Liver (tissue), 9 donors: ENCODE measurements around the gene NTN1. TPM values are rescaled to one million over a fixed set of nuclear protein-coding genes. Genes with fewer than 3 reads are reported as not detected.

Experiments used
- DNase-seq: peaks from one replicate; pipeline ENCODE4 v3.0.0-alpha.2; 2017; ENCODE audit warnings: low spot score
- H3K27ac ChIP-seq, 2 donors: one replicate each; pipeline ENCODE4 v1.7.0; 2013; ENCODE audit warnings: inconsistent platforms in 2 of 2, low read length in 2 of 2, control low read depth in 1 of 2, low read depth in 1 of 2, mild to moderate bottlenecking in 1 of 2
- H3K27me3 ChIP-seq, 4 donors: one replicate each; pipeline versions ENCODE4 v1.6.1 to v1.7.0; 2013; ENCODE audit warnings: low read length in 3 of 4, inconsistent platforms in 1 of 4, mild to moderate bottlenecking in 1 of 4, moderate library complexity in 1 of 4; ENCODE audit not compliant: control insufficient read depth in 4 of 4, insufficient read depth in 4 of 4
- H3K36me3 ChIP-seq, 4 donors: one replicate each; pipeline versions ENCODE4 v1.6.1 to v1.7.0; 2013; ENCODE audit warnings: low read length in 3 of 4, mild to moderate bottlenecking in 3 of 4, low read depth in 1 of 4, moderate library complexity in 1 of 4; ENCODE audit not compliant: control insufficient read depth in 4 of 4, insufficient read depth in 3 of 4
- H3K4me1 ChIP-seq, 4 donors: one replicate each; pipeline versions ENCODE4 v1.6.1 to v1.7.0; 2013; ENCODE audit warnings: low read length in 3 of 4, mild to moderate bottlenecking in 3 of 4, moderate library complexity in 1 of 4; ENCODE audit not compliant: control insufficient read depth in 4 of 4, insufficient read depth in 4 of 4
- H3K4me3 ChIP-seq, 3 donors: one replicate each; pipeline versions ENCODE4 v1.6.1 to v1.7.0; 2013; ENCODE audit warnings: low read length in 3 of 3, control low read depth in 1 of 3, low read depth in 1 of 3, mild to moderate bottlenecking in 1 of 3
- H3K9ac ChIP-seq, 2 donors: one replicate each; pipeline ENCODE4 v1.7.0; 2013; ENCODE audit warnings: low read length in 2 of 2, mild to moderate bottlenecking in 2 of 2, moderate library complexity in 2 of 2, control low read depth in 1 of 2, low read depth in 1 of 2
- H3K9me3 ChIP-seq, 4 donors: one replicate each; pipeline versions ENCODE4 v1.6.1 to v1.7.0; 2013; ENCODE audit warnings: low read length in 3 of 4; ENCODE audit not compliant: control insufficient read depth in 4 of 4
- EGR1 ChIP-seq, 2 donors: IDR thresholded peaks; 2 replicates each; pipeline ENCODE4 v1.6.1; 2016 to 2018; ENCODE audit warnings: antibody characterized with exemption in 2 of 2, low read depth in 2 of 2
- FOXA1 ChIP-seq: IDR thresholded peaks from 2 replicates; pipeline ENCODE4 v1.6.1; 2016; ENCODE audit warnings: antibody characterized with exemption
- FOXA2 ChIP-seq: IDR thresholded peaks from 2 replicates; pipeline ENCODE4 v1.6.1; 2016; ENCODE audit warnings: antibody characterized with exemption
- GABPA ChIP-seq, 2 donors: IDR thresholded peaks in 1 of 2; conservative IDR thresholded peaks in 1 of 2; 2 replicates each; pipeline ENCODE4 v1.6.1; 2016; ENCODE audit warnings: antibody characterized with exemption in 2 of 2, mild to moderate bottlenecking in 1 of 2, moderate library complexity in 1 of 2
- HNF4A ChIP-seq, 2 donors: conservative IDR thresholded peaks; 2 replicates each; pipeline ENCODE4 v1.6.1; 2016; ENCODE audit warnings: antibody characterized with exemption in 2 of 2, mild to moderate bottlenecking in 2 of 2
- HNF4G ChIP-seq: IDR thresholded peaks from 2 replicates; pipeline ENCODE4 v1.6.1; 2016; ENCODE audit warnings: antibody characterized with exemption
- JUND ChIP-seq, 2 donors: IDR thresholded peaks; 2 replicates each; pipeline ENCODE4 v1.6.1; 2016; ENCODE audit warnings: antibody characterized with exemption in 2 of 2
- NR2F2 ChIP-seq: IDR thresholded peaks from 2 replicates; pipeline ENCODE4 v1.6.1; 2016; ENCODE audit warnings: antibody characterized with exemption
- RAD21 ChIP-seq, 2 donors: IDR thresholded peaks; 2 replicates each; pipeline ENCODE4 v1.6.1; 2016; ENCODE audit warnings: antibody characterized with exemption in 2 of 2, mild to moderate bottlenecking in 2 of 2
- RXRA ChIP-seq, 2 donors: IDR thresholded peaks; 2 replicates each; pipeline ENCODE4 v1.6.1; 2017 to 2018; ENCODE audit warnings: antibody characterized with exemption in 2 of 2, mild to moderate bottlenecking in 1 of 2
- SP1 ChIP-seq: IDR thresholded peaks from 2 replicates; pipeline ENCODE4 v1.6.1; 2018; ENCODE audit warnings: antibody characterized with exemption, mild to moderate bottlenecking
- TAF1 ChIP-seq: conservative IDR thresholded peaks from 2 replicates; pipeline ENCODE4 v1.6.1; 2016; ENCODE audit warnings: antibody characterized with exemption, mild to moderate bottlenecking
- YY1 ChIP-seq: IDR thresholded peaks from 2 replicates; pipeline ENCODE4 v1.6.1; 2016; ENCODE audit warnings: antibody characterized with exemption, mild to moderate bottlenecking
- WGBS: extraction: QIAGEN DNeasy Blood & Tissue Kit; methylation state at CpG from one replicate; pipeline ENCODE4 v1.1.7; 2013; 5-methylcytosine and 5-hydroxymethylcytosine counted together
- polyA plus RNA-seq, 2 donors: library from polyadenylated mRNA; stranded (reverse) in 1 of 2; unstranded in 1 of 2; fragments of 200-250 nt in 1 of 2; fragments of >200 nt in 1 of 2; fragmentation: Nextera tagmentation in 1 of 2; extraction: Ambion mirVana in 1 of 2; gene quantifications; one replicate each; pipeline versions ENCODE4 v1.2.1 to v1.2.3, GENCODE V29; 2013 to 2015
- total RNA-seq, 2 donors: library from RNA; depleted of rRNA; stranded (reverse); fragments of >200 nt; gene quantifications; one replicate each; pipeline ENCODE4 v1.2.3, GENCODE V29; 2014
- TF ChIP-seq, protein P1 (sequence below): IDR thresholded peaks from 2 replicates; pipeline ENCODE4 v1.6.1; 2016; ENCODE audit warnings: antibody characterized with exemption
- TF ChIP-seq, protein P2 (sequence below): fragments of 150-350 bp; IDR thresholded peaks from 2 replicates; pipeline ENCODE4 v1.5.1; 2017; ENCODE audit warnings: improper control_type of control experiment, low read depth, low read length; ENCODE audit not compliant: missing input control
- TF ChIP-seq, protein P3 (sequence below): IDR thresholded peaks from 2 replicates; pipeline ENCODE4 v1.6.1; 2016; ENCODE audit warnings: antibody characterized with exemption
- TF ChIP-seq, protein P4 (sequence below): IDR thresholded peaks from 2 replicates; pipeline ENCODE4 v1.6.1; 2016; ENCODE audit warnings: antibody characterized with exemption
- TF ChIP-seq, protein P5 (sequence below): IDR thresholded peaks from 2 replicates; pipeline ENCODE4 v1.6.1; 2016; ENCODE audit warnings: antibody characterized with exemption, mild to moderate bottlenecking
- donor health status: healthy.
- donor health status: healthy.
- donor health status: healthy.
- donor health status: healthy.
- donor health status: healthy.

NTN1 gene
- total and polyA plus RNA-seq, 4 donors: 0.14 to 8.7 (median 4.3) TPM

DNA sequence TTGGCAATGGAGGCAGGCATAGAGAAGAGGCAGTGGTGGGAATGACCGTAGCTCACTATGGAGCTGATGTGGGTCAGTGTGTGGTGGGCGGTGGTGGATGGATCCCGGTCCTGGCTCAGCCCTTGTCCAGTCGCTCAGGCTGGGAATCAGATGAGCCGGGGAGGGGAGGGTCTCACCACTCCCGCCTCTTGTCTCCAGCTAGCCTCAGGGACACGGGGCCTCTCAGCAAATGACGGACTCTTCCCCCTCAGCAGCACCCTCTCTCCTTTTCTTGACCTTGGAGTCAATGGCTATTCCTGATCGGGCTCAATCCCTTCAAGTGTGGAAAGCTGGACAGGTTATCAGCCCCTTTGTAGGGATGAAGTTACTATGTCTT, 208.5 kb downstream of the NTN1 start:
- 85% methylated on average over 9 of the region's 9 CpGs for WGBS
- Histone ChIP-seq H3K27ac (no peak overlapping the region), H3K4me1 (no peaks in the 10 kb centered on the region), H3K4me3 (no peak overlapping the region), H3K9ac (no peak overlapping the region), H3K9me3 (no peaks in the 10 kb centered on the region), H3K36me3 (no peaks in the 10 kb centered on the region), H3K27me3 (no peaks in the 10 kb centered on the region)
- no peak for TF ChIP-seq NR2F2
- no peak for TF ChIP-seq FOXA1
- no peak for TF ChIP-seq YY1
- TF ChIP-seq RAD21 (IDR thresholded peaks at IDR 0.05): no peak
- TF ChIP-seq HNF4A (conservative IDR thresholded peaks at IDR 0.05): no peak
- TF ChIP-seq, protein P1, sequence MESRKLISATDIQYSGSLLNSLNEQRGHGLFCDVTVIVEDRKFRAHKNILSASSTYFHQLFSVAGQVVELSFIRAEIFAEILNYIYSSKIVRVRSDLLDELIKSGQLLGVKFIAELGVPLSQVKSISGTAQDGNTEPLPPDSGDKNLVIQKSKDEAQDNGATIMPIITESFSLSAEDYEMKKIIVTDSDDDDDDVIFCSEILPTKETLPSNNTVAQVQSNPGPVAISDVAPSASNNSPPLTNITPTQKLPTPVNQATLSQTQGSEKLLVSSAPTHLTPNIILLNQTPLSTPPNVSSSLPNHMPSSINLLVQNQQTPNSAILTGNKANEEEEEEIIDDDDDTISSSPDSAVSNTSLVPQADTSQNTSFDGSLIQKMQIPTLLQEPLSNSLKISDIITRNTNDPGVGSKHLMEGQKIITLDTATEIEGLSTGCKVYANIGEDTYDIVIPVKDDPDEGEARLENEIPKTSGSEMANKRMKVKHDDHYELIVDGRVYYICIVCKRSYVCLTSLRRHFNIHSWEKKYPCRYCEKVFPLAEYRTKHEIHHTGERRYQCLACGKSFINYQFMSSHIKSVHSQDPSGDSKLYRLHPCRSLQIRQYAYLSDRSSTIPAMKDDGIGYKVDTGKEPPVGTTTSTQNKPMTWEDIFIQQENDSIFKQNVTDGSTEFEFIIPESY: no peak
- no peak for TF ChIP-seq HNF4G
- TF ChIP-seq, protein P2, sequence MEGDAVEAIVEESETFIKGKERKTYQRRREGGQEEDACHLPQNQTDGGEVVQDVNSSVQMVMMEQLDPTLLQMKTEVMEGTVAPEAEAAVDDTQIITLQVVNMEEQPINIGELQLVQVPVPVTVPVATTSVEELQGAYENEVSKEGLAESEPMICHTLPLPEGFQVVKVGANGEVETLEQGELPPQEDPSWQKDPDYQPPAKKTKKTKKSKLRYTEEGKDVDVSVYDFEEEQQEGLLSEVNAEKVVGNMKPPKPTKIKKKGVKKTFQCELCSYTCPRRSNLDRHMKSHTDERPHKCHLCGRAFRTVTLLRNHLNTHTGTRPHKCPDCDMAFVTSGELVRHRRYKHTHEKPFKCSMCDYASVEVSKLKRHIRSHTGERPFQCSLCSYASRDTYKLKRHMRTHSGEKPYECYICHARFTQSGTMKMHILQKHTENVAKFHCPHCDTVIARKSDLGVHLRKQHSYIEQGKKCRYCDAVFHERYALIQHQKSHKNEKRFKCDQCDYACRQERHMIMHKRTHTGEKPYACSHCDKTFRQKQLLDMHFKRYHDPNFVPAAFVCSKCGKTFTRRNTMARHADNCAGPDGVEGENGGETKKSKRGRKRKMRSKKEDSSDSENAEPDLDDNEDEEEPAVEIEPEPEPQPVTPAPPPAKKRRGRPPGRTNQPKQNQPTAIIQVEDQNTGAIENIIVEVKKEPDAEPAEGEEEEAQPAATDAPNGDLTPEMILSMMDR: no peak
- TF ChIP-seq, protein P3, sequence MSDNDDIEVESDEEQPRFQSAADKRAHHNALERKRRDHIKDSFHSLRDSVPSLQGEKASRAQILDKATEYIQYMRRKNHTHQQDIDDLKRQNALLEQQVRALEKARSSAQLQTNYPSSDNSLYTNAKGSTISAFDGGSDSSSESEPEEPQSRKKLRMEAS: no peak
- TF ChIP-seq RXRA (IDR thresholded peaks at IDR 0.05): no peak
- no peak for TF ChIP-seq SP1
- TF ChIP-seq TAF1: no peak
- TF ChIP-seq FOXA2: no peak
- TF ChIP-seq JUND (IDR thresholded peaks at IDR 0.05): no peak
- TF ChIP-seq, protein P4, sequence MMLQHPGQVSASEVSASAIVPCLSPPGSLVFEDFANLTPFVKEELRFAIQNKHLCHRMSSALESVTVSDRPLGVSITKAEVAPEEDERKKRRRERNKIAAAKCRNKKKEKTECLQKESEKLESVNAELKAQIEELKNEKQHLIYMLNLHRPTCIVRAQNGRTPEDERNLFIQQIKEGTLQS: no peak
- TF ChIP-seq, protein P5, sequence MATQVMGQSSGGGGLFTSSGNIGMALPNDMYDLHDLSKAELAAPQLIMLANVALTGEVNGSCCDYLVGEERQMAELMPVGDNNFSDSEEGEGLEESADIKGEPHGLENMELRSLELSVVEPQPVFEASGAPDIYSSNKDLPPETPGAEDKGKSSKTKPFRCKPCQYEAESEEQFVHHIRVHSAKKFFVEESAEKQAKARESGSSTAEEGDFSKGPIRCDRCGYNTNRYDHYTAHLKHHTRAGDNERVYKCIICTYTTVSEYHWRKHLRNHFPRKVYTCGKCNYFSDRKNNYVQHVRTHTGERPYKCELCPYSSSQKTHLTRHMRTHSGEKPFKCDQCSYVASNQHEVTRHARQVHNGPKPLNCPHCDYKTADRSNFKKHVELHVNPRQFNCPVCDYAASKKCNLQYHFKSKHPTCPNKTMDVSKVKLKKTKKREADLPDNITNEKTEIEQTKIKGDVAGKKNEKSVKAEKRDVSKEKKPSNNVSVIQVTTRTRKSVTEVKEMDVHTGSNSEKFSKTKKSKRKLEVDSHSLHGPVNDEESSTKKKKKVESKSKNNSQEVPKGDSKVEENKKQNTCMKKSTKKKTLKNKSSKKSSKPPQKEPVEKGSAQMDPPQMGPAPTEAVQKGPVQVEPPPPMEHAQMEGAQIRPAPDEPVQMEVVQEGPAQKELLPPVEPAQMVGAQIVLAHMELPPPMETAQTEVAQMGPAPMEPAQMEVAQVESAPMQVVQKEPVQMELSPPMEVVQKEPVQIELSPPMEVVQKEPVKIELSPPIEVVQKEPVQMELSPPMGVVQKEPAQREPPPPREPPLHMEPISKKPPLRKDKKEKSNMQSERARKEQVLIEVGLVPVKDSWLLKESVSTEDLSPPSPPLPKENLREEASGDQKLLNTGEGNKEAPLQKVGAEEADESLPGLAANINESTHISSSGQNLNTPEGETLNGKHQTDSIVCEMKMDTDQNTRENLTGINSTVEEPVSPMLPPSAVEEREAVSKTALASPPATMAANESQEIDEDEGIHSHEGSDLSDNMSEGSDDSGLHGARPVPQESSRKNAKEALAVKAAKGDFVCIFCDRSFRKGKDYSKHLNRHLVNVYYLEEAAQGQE: no peak
- no peak for TF ChIP-seq EGR1 (IDR thresholded peaks at IDR 0.05; ENCODE audit: low read depth in 2 of 2)
- TF ChIP-seq GABPA (IDR thresholded peaks at IDR 0.05 in 1 of 2, conservative IDR thresholded peaks at IDR 0.05 in 1 of 2): no peak
- DNase-seq: no peak
